Glomerular visceral epithelial cell (primary cell): ENCODE data around the gene ZNRF2.
"Not testable (repeated sequence)": the region's sequence is repeated elsewhere in the genome, so short reads cannot be mapped to it uniquely, and the experiment has no call there.

Experiments used
- DNase-seq: peaks from one replicate; pipeline ENCODE4 v3.0.0-alpha.2; 2016; ENCODE audit errors: extremely low spot score

The ZNRF2 gene

GRCh38 chr7:30263090-30263710 lies 21.2 kb upstream of the ZNRF2 start:
- DNase-seq = no peak

- no peak for DNase-seq
These were observed 20.3 kb upstream of the ZNRF2 start for GRCh38 chr7:30264052-30264451.

GRCh38 chr7:30265189-30265588 lies 19.2 kb upstream of the ZNRF2 start:
- DNase-seq = not testable (repeated sequence)

DNA sequence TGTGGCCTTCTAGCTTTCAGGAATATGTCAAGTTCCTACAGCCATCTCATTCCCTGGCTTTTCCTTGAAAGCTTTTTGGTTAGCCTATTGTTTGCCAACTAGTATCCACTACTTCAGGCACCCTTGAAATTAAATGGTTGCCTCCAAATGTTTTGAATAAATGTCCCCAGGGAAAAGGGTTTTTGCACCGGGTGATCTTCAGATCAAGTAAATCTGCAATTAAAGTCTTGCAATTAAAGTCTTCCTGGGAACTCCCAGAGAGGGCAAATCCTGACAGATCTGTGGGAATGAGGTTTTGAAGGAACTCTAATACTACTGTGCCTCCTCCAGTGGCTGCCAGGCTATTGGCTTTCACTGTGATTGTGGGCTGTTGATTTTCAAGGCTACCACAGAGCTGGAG lies 17.7 kb upstream of the ZNRF2 start:
- no peak for DNase-seq

GRCh38 chr7:30268586-30268985 lies 15.8 kb upstream of the ZNRF2 start:
- no peak for DNase-seq

DNA sequence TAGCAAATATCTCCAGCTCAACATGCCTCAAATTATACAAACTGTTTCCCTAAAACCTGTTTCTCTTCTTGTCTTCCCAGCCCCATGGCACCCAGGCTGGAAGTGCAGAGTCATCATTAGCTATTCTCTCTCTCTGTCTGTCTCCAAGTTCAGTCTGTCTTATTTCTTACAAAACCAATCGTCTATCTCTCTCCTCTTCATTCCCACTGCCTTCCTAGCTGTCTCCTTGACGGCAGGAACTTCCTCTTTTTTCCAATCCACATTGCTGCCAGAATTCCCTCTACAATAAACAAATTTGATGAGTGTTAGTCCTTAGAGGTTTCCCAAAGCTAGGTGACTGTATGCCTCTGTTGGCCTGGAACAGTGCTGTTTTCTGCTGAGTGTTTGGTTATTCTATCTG lies 14.9 kb upstream of the ZNRF2 start:
- DNase-seq = no peak

- DNase-seq = no peak
These were observed 13.5 kb upstream of the ZNRF2 start for GRCh38 chr7:30270921-30271320.

DNA sequence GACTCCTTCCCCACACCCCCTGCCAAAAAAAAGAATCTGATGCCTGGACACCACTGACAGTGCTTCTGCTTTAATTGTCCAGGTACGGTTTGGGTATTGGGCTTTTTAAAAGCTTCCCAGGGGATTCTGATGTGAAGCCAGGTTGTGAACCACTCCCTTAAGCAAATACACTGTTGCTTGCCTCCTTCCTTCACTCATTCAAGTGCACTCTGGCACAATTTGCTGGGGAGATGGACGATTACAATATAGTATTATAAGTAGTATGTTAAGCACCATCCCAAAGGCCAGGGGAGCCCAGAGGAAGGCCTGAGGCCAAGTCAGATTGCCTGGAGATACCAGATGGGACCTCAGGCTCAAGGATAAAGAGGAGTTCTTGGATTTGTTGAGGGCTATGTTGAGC lies 12.3 kb upstream of the ZNRF2 start:
- DNase-seq = no peak

GRCh38 chr7:30273552-30273951 lies 10.8 kb upstream of the ZNRF2 start:
- DNase-seq = no peak

DNA sequence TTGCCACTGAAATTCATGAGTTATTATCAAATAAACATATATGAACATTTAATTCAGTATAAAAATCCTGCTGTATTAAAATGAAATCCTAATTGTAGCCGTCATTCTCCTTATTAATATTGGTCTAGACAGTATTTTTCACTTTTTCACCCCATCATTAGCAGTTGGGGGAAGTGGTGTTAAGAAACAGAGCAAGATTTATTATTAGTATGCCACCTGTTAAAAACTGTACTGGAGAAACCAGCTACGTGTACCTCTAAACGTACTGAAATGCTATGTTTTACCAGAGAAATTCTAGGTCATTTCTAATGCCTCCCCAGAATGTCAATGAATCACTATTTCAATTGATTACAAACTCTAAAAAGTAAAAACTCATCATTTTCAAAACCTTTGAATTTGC lies 9.8 kb upstream of the ZNRF2 start:
- no peak for DNase-seq

DNA sequence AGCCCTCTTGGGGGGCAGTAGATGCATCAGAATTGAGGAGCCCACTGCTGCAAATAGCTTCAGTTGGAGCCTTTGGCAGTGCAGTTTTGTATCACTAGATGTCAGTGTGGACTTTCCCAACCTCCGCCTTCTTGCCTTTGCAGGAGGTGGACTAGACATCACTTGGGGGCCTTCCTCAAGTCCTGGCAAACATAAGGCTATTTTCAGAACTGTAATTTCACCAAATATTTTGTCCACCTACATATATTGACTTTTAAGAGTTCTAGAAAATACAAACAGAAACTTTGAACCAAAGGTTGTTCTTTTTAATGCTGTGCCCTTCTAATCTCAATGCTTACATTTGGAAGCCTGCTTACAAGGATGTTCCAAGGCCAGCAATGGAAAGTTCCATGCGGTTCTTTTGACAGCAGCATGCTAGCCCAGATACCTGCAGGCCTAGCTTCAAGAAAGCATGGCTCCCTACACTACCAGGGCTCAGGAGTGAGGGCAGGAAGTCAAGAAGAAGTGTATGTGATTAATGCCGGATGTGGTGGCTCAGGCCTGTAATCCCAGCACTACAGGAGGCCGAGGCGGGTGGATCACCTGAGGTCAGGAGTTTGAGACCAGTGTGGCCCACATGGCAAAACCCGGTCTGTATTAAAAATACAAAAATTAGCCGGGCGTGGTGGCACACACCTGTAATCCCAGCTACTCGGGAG lies 8.0 kb upstream of the ZNRF2 start:
- peak; percentile 39 for DNase-seq

DNA sequence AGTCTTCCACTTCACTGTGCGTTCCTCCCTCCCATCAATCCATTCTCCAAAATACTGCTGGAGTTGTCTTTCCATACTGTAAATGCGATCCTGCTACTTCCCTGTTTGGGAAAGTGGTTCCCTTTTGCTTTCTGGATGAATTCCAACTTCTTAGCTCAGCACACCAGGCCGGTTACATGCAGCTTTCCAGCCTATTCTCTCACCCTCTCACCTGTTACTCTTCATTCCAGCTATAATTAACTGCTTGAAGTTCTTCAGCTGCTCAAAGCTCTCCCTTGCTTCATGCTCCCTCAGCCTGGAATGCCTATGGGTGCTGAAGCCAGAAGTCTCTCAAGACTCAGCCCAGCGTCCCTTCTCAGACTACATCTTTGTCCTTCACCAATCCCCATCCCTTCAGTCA lies 6.0 kb upstream of the ZNRF2 start:
- no peak for DNase-seq

DNA sequence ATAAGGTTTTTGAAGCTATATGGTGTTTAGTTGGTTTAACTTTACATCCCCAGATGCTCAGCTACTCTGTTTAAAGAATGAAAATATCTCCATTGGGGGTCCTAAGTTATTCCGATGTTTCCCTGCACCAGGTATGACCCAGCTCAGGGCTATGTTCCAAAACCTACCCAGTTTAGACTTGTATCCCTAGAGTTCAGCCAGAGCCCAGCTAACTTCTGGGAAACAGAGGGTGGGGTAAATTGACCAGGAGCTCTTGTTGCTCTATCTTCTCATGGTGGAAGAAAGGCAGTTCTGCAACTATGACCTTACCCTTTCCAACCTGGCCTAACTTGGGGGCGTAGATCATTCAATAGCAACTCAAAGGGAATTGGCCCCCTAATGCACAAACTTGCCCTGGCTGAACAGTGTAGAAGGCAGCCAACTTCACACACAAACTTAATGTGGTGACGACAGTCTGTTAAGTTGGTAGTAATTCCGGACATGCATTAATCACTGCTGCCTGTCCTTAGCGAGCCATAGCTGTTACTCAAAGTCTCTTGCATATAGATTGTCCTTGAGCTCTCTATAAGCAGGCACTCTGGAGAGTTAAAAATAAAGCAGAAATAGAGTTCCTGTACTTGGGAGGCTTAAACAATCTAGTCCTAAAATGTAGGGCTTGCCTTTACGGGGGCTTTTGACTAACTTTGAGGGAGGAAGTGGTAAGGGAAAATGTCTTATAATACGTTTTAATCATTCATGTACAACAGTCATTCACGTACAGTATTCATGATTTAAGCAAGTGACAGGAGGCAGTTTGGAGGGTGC lies 5.3 kb upstream of the ZNRF2 start:
- no peak for DNase-seq

DNA sequence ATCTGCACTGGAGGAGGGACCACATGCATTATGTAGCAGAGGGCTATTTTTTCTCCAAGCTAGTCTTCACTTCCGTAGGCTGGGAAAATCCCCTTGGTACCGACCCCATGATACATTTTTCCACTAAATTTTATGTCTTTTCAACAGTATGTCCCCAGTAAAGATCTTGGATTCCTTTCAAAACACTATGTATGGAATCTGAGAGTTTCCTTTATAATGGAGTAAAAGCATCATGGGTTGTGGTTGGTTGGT lies 4.8 kb upstream of the ZNRF2 start:
- DNase-seq = no peak

GRCh38 chr7:30280631-30281030 lies 3.8 kb upstream of the ZNRF2 start:
- no peak for DNase-seq

- no peak for DNase-seq
These were observed 3.1 kb upstream of the ZNRF2 start for GRCh38 chr7:30281263-30281662.

DNA sequence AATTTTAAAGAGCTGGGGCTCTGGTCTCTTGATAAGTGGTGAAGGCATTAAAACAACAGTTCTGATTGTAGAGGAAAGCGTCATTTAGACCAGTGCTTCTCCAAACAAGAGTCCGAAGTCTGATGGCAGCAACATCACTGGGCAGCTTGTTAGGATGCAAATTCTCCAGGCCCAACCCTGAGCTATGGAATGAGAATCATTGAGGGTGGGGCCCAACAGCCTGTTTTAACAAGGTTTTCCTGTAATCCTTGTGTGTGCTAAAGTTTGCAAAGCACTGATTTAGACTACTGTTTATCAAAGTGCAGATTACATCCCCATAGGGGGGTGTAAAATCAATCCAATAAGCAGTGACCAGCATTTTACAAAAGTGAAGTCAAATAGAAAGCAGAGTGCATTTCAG lies 2.6 kb upstream of the ZNRF2 start:
- DNase-seq = no peak

GRCh38 chr7:30282735-30283134 lies 1.7 kb upstream of the ZNRF2 start:
- no peak for DNase-seq

- DNase-seq = peak; percentile 47
These were observed 704 bp downstream of the ZNRF2 start for GRCh38 chr7:30285067-30285535.

GRCh38 chr7:30285536-30286284 lies 1.3 kb downstream of the ZNRF2 start:
- peak; percentile 58 for DNase-seq

DNA sequence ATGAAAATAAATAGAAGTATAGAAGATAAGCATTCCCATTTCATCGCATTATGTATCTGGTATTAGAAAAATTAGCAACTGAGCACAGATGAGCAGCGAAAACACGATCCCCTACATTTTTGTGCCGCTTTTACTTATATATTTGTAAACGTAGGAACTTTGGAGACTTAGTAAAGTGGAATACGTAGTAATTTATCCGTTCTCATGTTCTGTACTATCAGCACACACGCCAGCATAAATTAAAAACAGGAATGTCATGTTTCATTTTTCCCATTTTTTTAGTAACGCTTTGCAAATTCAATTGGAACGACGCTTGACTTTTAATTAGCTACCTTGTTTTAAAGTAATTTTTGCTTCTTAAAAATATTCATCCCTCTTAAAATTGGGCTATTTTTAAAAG lies 2.4 kb downstream of the ZNRF2 start:
- DNase-seq = no peak

DNA sequence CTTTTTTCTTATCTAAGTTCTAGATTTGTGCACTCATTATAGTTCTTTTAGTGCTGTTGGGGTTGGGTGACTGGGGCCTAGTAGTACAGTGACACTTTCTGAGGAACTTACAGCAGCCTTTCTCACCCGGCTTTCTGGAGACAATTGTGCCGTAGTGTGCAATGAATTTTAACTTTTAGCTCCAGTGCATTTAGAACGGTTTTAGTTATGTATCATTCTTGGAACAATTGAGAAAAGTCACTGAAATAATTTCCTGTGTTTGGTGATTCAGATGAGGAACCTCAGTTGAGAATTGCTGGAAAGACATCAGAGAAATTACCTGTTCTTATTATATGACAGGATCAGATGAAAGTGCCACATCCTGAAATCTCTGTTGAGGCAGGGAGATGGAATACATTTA lies 3.2 kb downstream of the ZNRF2 start:
- not testable (repeated sequence) for DNase-seq
